K562 (cell line): Measurements from ENCODE around the gene ANKRD49. TPM values are rescaled to one million over a fixed set of nuclear protein-coding genes. Genes with fewer than 3 reads are reported as not detected.
A peak's percentile ranks its signal among the peaks of the same experiment; 100 is the strongest.

Experiments used
- ATAC-seq: fragments of 200-7000 bp; cut with Tn5 transposase; 3 replicates; pipeline ENCODE4 v1.9.1; 2020; ENCODE audit warnings: moderate library complexity
- BruUV-seq: library from RNA; stranded (reverse); fragments of 400-500 nt; replicated peaks from 2 replicates; lab custom pipeline; 2021; lab: Mats Ljungman, UMichigan
- CTCF ChIA-PET: fragments of 300-600 bp; formaldehyde crosslinking; extraction: SDS; loops from one replicate; lab custom pipeline; 2021; ENCODE audit warnings: low intra/inter-chr PET ratio; lab: Yijun Ruan, JAX
- POLR2A ChIA-PET: fragments of 300-600, 350-650 bp; sonication (Branson Sonifier 250); formaldehyde crosslinking; extraction: SDS; loops from one replicate; lab custom pipeline; 2021; ENCODE audit warnings: antibody characterized with exemption, inconsistent platforms; lab: Yijun Ruan, JAX
- DNase-seq, 4 experiments: peaks; one replicate each; pipeline versions ENCODE4 v3.0.0 to v3.0.0-alpha.2; 2011 to 2018; ENCODE audit warnings: low spot score in 3 of 4, mixed read lengths in 3 of 4; ENCODE audit errors: extremely low read depth in 1 of 4
- FAIRE-seq: peaks from 2 replicates; lab custom pipeline; 2011; peaks lifted over from hg19 to GRCh38; lab: Jason Lieb, UNC
- H2AFZ ChIP-seq: 2 replicates; pipeline ENCODE4 v1.6.0; 2011; ENCODE audit warnings: low read depth, low read length, control low read depth, inconsistent platforms
- H3K27ac ChIP-seq: fragments of 200-600 bp; 3 replicates; pipeline ENCODE4 v1.8.0; 2011; ENCODE audit warnings: low read depth, mild to moderate bottlenecking, control low read depth, inconsistent platforms, low read length, moderate library complexity, mixed read lengths; ENCODE audit errors: extremely low read depth
- H3K27me3 ChIP-seq, 2 experiments: fragments of 300-600 bp in 1 of 2; 2 replicates in 1 of 2; 3 replicates in 1 of 2; pipeline versions ENCODE4 v1.6.0 to v1.8.0; 2011; ENCODE audit warnings: inconsistent platforms in 2 of 2, low read length in 2 of 2, mild to moderate bottlenecking in 1 of 2, mixed read lengths in 1 of 2, moderate library complexity in 1 of 2; ENCODE audit not compliant: control insufficient read depth in 2 of 2, insufficient read depth in 2 of 2
- H3K36me3 ChIP-seq: fragments of 300-600 bp; 3 replicates; pipeline ENCODE4 v1.8.0; 2011; ENCODE audit warnings: mild to moderate bottlenecking, low read length, inconsistent platforms; ENCODE audit not compliant: control insufficient read depth, insufficient read depth
- H3K4me1 ChIP-seq, 2 experiments: fragments of 200-600 bp in 1 of 2; replicated peaks in 1 of 2; 2 replicates in 1 of 2; 3 replicates in 1 of 2; pipeline versions ENCODE4 v1.5.1 to v1.8.0; 2011; ENCODE audit warnings: inconsistent platforms in 2 of 2, low read length in 2 of 2, mild to moderate bottlenecking in 1 of 2, mixed read lengths in 1 of 2, moderate library complexity in 1 of 2; ENCODE audit not compliant: control insufficient read depth in 2 of 2, insufficient read depth in 2 of 2
- H3K4me2 ChIP-seq: 2 replicates; pipeline ENCODE4 v1.6.1; 2011; ENCODE audit warnings: low read length, control low read depth, inconsistent platforms, mixed read lengths; ENCODE audit not compliant: insufficient read depth
- H3K4me3 ChIP-seq: fragments of 200-600 bp; sonication (generic), shearing (Covaris generic); 2 replicates; pipeline ENCODE4 v1.5.1; 2016; ENCODE audit warnings: control low read depth, inconsistent platforms
- H3K79me2 ChIP-seq: fragments of 200-600 bp; 3 replicates; pipeline ENCODE4 v1.8.0; 2011; ENCODE audit warnings: low read length, inconsistent platforms; ENCODE audit not compliant: control insufficient read depth, insufficient read depth
- H3K9ac ChIP-seq, 2 experiments: 2 replicates each; pipeline versions ENCODE4 v1.6.0 to v1.6.1; 2011; ENCODE audit warnings: low read depth in 2 of 2, low read length in 2 of 2, control low read depth in 1 of 2, inconsistent platforms in 1 of 2, mild to moderate bottlenecking in 1 of 2, mixed read lengths in 1 of 2; ENCODE audit not compliant: insufficient read depth in 1 of 2
- H3K9me1 ChIP-seq: one replicate; pipeline ENCODE4 v1.6.0; 2011; ENCODE audit warnings: inconsistent platforms, mild to moderate bottlenecking, low read length, moderate library complexity; ENCODE audit not compliant: control insufficient read depth, insufficient read depth
- H3K9me3 ChIP-seq: replicated peaks from 2 replicates; pipeline ENCODE4 v1.5.1; 2011; ENCODE audit warnings: low read depth, low read length, inconsistent platforms; ENCODE audit not compliant: control insufficient read depth, insufficient read depth
- H4K20me1 ChIP-seq: replicated peaks from 2 replicates; pipeline ENCODE4 v1.6.1; 2011; ENCODE audit warnings: low read length, inconsistent platforms, mixed read lengths; ENCODE audit not compliant: control insufficient read depth, insufficient read depth
- ATF1 ChIP-seq, 2 experiments: fragments of 450-650 bp in 1 of 2; IDR thresholded peaks; 2 replicates each; pipeline ENCODE4 v1.6.1; 2016; ENCODE audit warnings: missing compliant biosample characterization in 1 of 2, missing genetic modification characterization in 1 of 2
- BRCA1 ChIP-seq, 2 experiments: fragments of 450-650 bp in 1 of 2; sonication (generic) in 1 of 2; formaldehyde crosslinking in 1 of 2; IDR thresholded peaks; 2 replicates each; pipeline versions ENCODE4 v1.5.0 to v1.6.1; 2017 to 2020; ENCODE audit warnings: mild to moderate bottlenecking in 1 of 2, missing genetic modification reagents in 1 of 2
- CCNT2 ChIP-seq: IDR thresholded peaks from 2 replicates; pipeline ENCODE4 v1.6.1; 2011; ENCODE audit warnings: borderline replicate concordance, low read depth, mild to moderate bottlenecking, moderate library complexity, mixed read lengths, low read length; ENCODE audit not compliant: insufficient read length; ENCODE audit errors: extremely low read depth
- ELF1 ChIP-seq: fragments of 200-800 bp; sonication (Bioruptor generic); IDR thresholded peaks from 2 replicates; pipeline ENCODE4 v1.6.1; 2016; ENCODE audit warnings: missing genetic modification characterization, missing compliant biosample characterization
- HNRNPH1 ChIP-seq: fragments of 200-400 bp; formaldehyde crosslinking; optimal IDR thresholded peaks from 2 replicates; pipeline ENCODE3; 2017; ENCODE audit warnings: low read depth, mild to moderate bottlenecking, low read length, moderate library complexity
- PHB2 ChIP-seq: fragments of 450-650 bp; IDR thresholded peaks from 2 replicates; pipeline ENCODE4 v1.6.1; 2017; ENCODE audit warnings: low read depth
- POLR2AphosphoS2 ChIP-seq: IDR thresholded peaks from 2 replicates; pipeline ENCODE4 v1.6.1; 2012; ENCODE audit warnings: low read length, improper control_type of control experiment
- PPARD ChIP-seq: fragments of 250-450 bp; sonication (Bioruptor Pico); IDR thresholded peaks from 2 replicates; pipeline ENCODE4 v1.8.0; 2022; ENCODE audit warnings: inconsistent platforms, mild to moderate bottlenecking, moderate library complexity
- SAFB ChIP-seq: fragments of 200-400 bp; formaldehyde crosslinking; IDR thresholded peaks from 2 replicates; pipeline ENCODE4 v1.6.1; 2017; ENCODE audit warnings: low read depth, low read length, borderline replicate concordance
- SMAD4 ChIP-seq: fragments of 250-450 bp; sonication (Bioruptor Pico); conservative IDR thresholded peaks from 2 replicates; pipeline ENCODE4 v1.8.0; 2021; ENCODE audit warnings: inconsistent platforms, mild to moderate bottlenecking, moderate library complexity
- ZNF140 ChIP-seq: fragments of 250-450 bp; sonication (Bioruptor Pico); IDR thresholded peaks from 2 replicates; pipeline ENCODE4 v1.8.0; 2021; ENCODE audit warnings: moderate library complexity, mild to moderate bottlenecking, inconsistent platforms
- WGBS: fragments of 100-300 bp; shearing (Covaris generic); methylation state at CpG from one replicate; pipeline ENCODE4 v1.1.6; 2016; ENCODE audit warnings: low coverage, mixed read lengths; ENCODE audit not compliant: insufficient coverage; ENCODE audit errors: missing lambda C conversion rate; 5-methylcytosine and 5-hydroxymethylcytosine counted together
- in situ Hi-C: fragments of 300-500 bp; cut with MboI; formaldehyde crosslinking; loops from 4 replicates; pipeline ENCODE4 v1.15.0; 2018; ENCODE audit warnings: inconsistent platforms, mixed read lengths
- intact Hi-C: fragments of 100-400 bp; cut with micrococcal nuclease; formaldehyde crosslinking; loops from 2 replicates; pipeline ENCODE4 v1.14.2; 2022
- polyA plus RNA-seq, 8 experiments: library from polyadenylated mRNA; depleted of rRNA in 4 of 8; stranded (reverse) in 5 of 8; unstranded in 3 of 8; fragments of >200 nt; fragmentation: Nextera tagmentation in 2 of 8; fragmentation: Illumina TruSeq in 1 of 8; extraction: Ambion mirVana in 2 of 8; extraction: Trizol in 1 of 8; gene quantifications; 2 replicates each; pipeline versions ENCODE4 v1.2.1 to v1.2.3, GENCODE V29; 2011 to 2014; ENCODE audit warnings: inconsistent platforms in 1 of 8, missing spikeins in 1 of 8
- total RNA-seq, 7 experiments: library from RNA; depleted of rRNA in 6 of 7; stranded (reverse); fragments of >200 nt in 6 of 7; fragmentation: Illumina TruSeq in 2 of 7; extraction: Trizol in 2 of 7; gene quantifications; 2 replicates each; pipeline versions ENCODE4 v1.2.1 to v1.2.3, GENCODE V29; 2011 to 2021; ENCODE audit warnings: low replicate concordance in 1 of 7
- TF ChIP-seq, protein P1 (sequence below): fragments of 450-650 bp; IDR thresholded peaks from 2 replicates; pipeline ENCODE4 v1.6.1; 2016; ENCODE audit warnings: borderline replicate concordance
- TF ChIP-seq, protein P2 (sequence below): fragments of 450-650 bp; IDR thresholded peaks from 2 replicates; pipeline ENCODE4 v1.6.1; 2016; ENCODE audit warnings: low read depth

The ANKRD49 gene
- total and polyA plus RNA-seq, 9 of the 15 experiments (the other 6 are each of a cell fraction or from before 2014, with no cell fraction given): 13.4 to 43.5 (median 30.6) TPM

DNA sequence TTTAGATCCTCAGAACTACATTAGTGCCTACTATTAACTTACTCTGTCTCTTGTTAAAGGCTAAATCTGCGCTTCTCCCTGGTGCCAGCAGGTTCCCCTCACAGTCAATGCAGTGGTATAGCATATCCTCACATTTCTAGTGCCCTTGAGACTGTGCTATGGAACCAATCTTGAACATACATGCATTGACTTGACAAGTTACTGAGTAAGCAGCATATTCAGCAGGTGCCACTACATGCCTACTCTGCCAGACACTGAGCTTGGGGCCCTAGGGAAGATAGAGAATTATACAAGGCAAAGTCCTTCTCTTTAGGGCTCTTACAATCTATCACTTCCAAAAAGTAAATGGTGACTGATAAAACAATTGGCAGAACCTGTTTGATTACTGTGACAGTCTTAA is 53.1 kb downstream of the ANKRD49 start:
- POLR2A ChIA-PET: interaction anchor here (0.9 to 1.9 kb wide), 3 partner anchors 12 to 17 kb away, joined by 3 to 5 read pairs (median 3); no protein-coding TSS in a partner anchor
- in situ Hi-C loops: no loop called here
- TF ChIP-seq PHB2 (no peak), HNRNPH1 (no peak), CCNT2 (no peak), BRCA1 (IDR thresholded peaks at IDR 0.05) (no peak), BRCA1 (CRISPR knock-in tag; IDR thresholded peaks at IDR 0.05) (no peak), ELF1 (tag) (no peak), POLR2AphosphoS2 (no peak), PPARD (CRISPR knock-in tag) (no peak), SAFB (no peak), ATF1 (CRISPR knock-in tag; IDR thresholded peaks at IDR 0.05) (no peak), ATF1 (tag; IDR thresholded peaks at IDR 0.05) (no peak), SMAD4 (CRISPR knock-in tag) (no peak), ZNF140 (CRISPR knock-in tag) (no peak)
- TF ChIP-seq, protein P1, sequence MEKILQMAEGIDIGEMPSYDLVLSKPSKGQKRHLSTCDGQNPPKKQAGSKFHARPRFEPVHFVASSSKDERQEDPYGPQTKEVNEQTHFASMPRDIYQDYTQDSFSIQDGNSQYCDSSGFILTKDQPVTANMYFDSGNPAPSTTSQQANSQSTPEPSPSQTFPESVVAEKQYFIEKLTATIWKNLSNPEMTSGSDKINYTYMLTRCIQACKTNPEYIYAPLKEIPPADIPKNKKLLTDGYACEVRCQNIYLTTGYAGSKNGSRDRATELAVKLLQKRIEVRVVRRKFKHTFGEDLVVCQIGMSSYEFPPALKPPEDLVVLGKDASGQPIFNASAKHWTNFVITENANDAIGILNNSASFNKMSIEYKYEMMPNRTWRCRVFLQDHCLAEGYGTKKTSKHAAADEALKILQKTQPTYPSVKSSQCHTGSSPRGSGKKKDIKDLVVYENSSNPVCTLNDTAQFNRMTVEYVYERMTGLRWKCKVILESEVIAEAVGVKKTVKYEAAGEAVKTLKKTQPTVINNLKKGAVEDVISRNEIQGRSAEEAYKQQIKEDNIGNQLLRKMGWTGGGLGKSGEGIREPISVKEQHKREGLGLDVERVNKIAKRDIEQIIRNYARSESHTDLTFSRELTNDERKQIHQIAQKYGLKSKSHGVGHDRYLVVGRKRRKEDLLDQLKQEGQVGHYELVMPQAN: no peak
- TF ChIP-seq, protein P2, sequence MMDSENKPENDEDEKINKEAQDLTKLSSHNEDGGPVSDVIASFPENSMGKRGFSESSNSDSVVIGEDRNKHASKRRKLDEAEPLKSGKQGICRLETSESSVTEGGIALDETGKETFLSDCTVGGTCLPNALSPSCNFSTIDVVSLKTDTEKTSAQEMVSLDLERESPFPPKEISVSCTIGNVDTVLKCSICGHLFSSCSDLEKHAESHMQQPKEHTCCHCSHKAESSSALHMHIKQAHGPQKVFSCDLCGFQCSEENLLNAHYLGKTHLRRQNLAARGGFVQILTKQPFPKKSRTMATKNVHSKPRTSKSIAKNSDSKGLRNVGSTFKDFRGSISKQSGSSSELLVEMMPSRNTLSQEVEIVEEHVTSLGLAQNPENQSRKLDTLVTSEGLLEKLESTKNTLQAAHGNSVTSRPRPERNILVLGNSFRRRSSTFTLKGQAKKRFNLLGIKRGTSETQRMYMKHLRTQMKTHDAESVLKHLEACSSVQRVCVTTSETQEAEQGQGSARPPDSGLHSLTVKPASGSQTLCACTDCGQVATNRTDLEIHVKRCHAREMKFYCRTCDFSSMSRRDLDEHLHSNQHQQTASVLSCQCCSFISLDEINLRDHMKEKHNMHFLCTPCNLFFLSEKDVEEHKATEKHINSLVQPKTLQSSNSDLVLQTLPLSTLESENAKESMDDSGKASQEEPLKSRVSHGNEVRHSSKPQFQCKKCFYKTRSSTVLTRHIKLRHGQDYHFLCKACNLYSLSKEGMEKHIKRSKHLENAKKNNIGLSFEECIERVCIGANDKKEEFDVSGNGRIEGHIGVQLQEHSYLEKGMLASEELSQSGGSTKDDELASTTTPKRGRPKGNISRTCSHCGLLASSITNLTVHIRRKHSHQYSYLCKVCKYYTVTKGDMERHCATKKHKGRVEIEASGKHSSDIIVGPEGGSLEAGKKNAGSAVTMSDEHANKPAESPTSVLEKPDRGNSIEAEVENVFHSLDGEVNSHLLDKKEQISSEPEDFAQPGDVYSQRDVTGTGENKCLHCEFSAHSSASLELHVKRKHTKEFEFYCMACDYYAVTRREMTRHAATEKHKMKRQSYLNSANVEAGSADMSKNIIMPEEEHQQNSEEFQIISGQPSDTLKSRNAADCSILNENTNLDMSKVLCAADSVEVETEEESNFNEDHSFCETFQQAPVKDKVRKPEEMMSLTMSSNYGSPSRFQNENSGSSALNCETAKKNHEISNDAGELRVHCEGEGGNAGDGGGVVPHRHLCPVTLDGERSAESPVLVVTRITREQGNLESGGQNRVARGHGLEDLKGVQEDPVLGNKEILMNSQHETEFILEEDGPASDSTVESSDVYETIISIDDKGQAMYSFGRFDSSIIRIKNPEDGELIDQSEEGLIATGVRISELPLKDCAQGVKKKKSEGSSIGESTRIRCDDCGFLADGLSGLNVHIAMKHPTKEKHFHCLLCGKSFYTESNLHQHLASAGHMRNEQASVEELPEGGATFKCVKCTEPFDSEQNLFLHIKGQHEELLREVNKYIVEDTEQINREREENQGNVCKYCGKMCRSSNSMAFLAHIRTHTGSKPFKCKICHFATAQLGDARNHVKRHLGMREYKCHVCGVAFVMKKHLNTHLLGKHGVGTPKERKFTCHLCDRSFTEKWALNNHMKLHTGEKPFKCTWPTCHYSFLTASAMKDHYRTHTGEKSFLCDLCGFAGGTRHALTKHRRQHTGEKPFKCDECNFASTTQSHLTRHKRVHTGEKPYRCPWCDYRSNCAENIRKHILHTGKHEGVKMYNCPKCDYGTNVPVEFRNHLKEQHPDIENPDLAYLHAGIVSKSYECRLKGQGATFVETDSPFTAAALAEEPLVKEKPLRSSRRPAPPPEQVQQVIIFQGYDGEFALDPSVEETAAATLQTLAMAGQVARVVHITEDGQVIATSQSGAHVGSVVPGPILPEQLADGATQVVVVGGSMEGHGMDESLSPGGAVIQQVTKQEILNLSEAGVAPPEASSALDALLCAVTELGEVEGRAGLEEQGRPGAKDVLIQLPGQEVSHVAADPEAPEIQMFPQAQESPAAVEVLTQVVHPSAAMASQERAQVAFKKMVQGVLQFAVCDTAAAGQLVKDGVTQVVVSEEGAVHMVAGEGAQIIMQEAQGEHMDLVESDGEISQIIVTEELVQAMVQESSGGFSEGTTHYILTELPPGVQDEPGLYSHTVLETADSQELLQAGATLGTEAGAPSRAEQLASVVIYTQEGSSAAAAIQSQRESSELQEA: no peak

More for the DNA sequence above, 53.1 kb downstream of the ANKRD49 start:
- CTCF ChIA-PET: no interaction called here
- no peaks in the 10 kb centered on the region for H3K9me3 ChIP-seq
- no peak for ATAC-seq
- H3K4me3 ChIP-seq: no peak overlapping the region
- no peaks in the 10 kb centered on the region for H3K9me1 ChIP-seq
- peak overlapping the region; percentile 39; the same call in 1 of the 2 replicates for H3K4me2 ChIP-seq
- H3K27ac ChIP-seq: no peak overlapping the region
- peaks cover 33 to 35% of the 10 kb centered on the region in 2 experiments; a peak in 4 of 5 replicates for H3K4me1 ChIP-seq
- DNase-seq: no peak
- H3K36me3 ChIP-seq: peaks cover 13% of the 10 kb centered on the region; the same call in 2 of the 3 replicates
- WGBS: 85% methylated on average over 1 of the region's 1 CpG
- H3K9ac ChIP-seq: no peak overlapping the region
- peaks cover 32% of the 10 kb centered on the region for H3K79me2 ChIP-seq
- H2AFZ ChIP-seq: no peak overlapping the region
- FAIRE-seq: no peak
- no TSS peak for BruUV-seq
- H4K20me1 ChIP-seq: no peaks in the 10 kb centered on the region; the same call in 1 of the 2 replicates
- intact Hi-C loops: no loop called here
- no peaks in the 10 kb centered on the region for H3K27me3 ChIP-seq
